ENCODE results near the gene ROM1. TPM values are rescaled to one million over a fixed set of nuclear protein-coding genes. Genes with fewer than 3 reads are reported as not detected.

Gene ROM1
- total RNA-seq, 4 donors from 2014 or later = 5.3 to 5.6 TPM; not detected in 2

GRCh38 chr11:62605467-62605866 lies 7.6 kb upstream of the ROM1 start:
- Histone ChIP-seq H3K9me3 (no peaks in the 10 kb centered on the region), H3K36me3 (no peaks in the 10 kb centered on the region), H3K27ac (no peak overlapping the region), H3K27me3 (no peaks in the 10 kb centered on the region), H3K4me3 (no peak overlapping the region), H3K4me1 (peaks cover 0 to 29% (median 14%) of the 10 kb centered on the region in 4 donors)
- in situ Hi-C loops (cut with MboI; ENCODE audit: low pct_ligation_motif_present in 1 of 4, low pct_unique_long_range_greater_than_20kb in 1 of 4, low sequenced_read_pairs in 3 of 4) = no loop called here
- TF ChIP-seq POLR2A (IDR thresholded peaks at IDR 0.05) (no peak), POLR2AphosphoS5 (IDR thresholded peaks at IDR 0.05) (no peak), EP300 (IDR thresholded peaks at IDR 0.05; ENCODE audit: low read depth) (no peak), CTCF (IDR thresholded peaks at IDR 0.05) (no peak)
- intact Hi-C loops (cut with DNase I; ENCODE audit: low total_unique reads) = no loop called here
- DNase-seq = no peak
- 84 to 100% methylated on average over 1 to 5 of the region's 6 CpGs for WGBS, 2 donors (ENCODE audit: low coverage in 1 of 2)

GRCh38 chr11:62605902-62606301 lies 7.2 kb upstream of the ROM1 start:
- Histone ChIP-seq H3K9me3 (no peaks in the 10 kb centered on the region), H3K4me1 (peaks cover 3 to 30% (median 13%) of the 10 kb centered on the region in 4 donors), H3K27ac (no peak overlapping the region), H3K4me3 (no peak overlapping the region), H3K36me3 (no peaks in the 10 kb centered on the region), H3K27me3 (no peaks in the 10 kb centered on the region)
- WGBS, 2 donors (ENCODE audit: low coverage in 1 of 2) = 92% methylated on average over 15 of the region's 15 CpGs; no CpG with 5 or more reads in 1 of the 2 donors
- intact Hi-C loops (cut with DNase I; ENCODE audit: low total_unique reads) (no loop called here), in situ Hi-C loops (cut with MboI; ENCODE audit: low pct_ligation_motif_present in 1 of 4, low pct_unique_long_range_greater_than_20kb in 1 of 4, low sequenced_read_pairs in 3 of 4) (no loop called here)
- DNase-seq = no peak
- TF ChIP-seq POLR2A (IDR thresholded peaks at IDR 0.05) (no peak), CTCF (IDR thresholded peaks at IDR 0.05) (no peak), POLR2AphosphoS5 (IDR thresholded peaks at IDR 0.05) (no peak), EP300 (IDR thresholded peaks at IDR 0.05; ENCODE audit: low read depth) (no peak)

- no peak for DNase-seq
- peaks cover 11 to 30% (median 17%) of the 10 kb centered on the region in 4 donors for H3K4me1 ChIP-seq
- in situ Hi-C loops (cut with MboI; ENCODE audit: low pct_ligation_motif_present in 1 of 4, low pct_unique_long_range_greater_than_20kb in 1 of 4, low sequenced_read_pairs in 3 of 4) (no loop called here), intact Hi-C loops (cut with DNase I; ENCODE audit: low total_unique reads) (no loop called here)
- no peak overlapping the region for H3K27ac ChIP-seq
- no peaks in the 10 kb centered on the region for H3K9me3 ChIP-seq
- no peaks in the 10 kb centered on the region for H3K27me3 ChIP-seq
- TF ChIP-seq POLR2A (IDR thresholded peaks at IDR 0.05) (no peak), POLR2AphosphoS5 (IDR thresholded peaks at IDR 0.05) (no peak), EP300 (IDR thresholded peaks at IDR 0.05; ENCODE audit: low read depth) (no peak), CTCF (IDR thresholded peaks at IDR 0.05) (no peak)
- H3K36me3 ChIP-seq = no peaks in the 10 kb centered on the region
- 78 to 80% methylated on average over 4 of the region's 4 CpGs for WGBS, 2 donors (ENCODE audit: low coverage in 1 of 2)
- no peak overlapping the region for H3K4me3 ChIP-seq
Observed at GRCh38 chr11:62607714-62608113, 5.3 kb upstream of the ROM1 start.

- DNase-seq = no peak
- no peak overlapping the region for H3K4me3 ChIP-seq
- no peaks in the 10 kb centered on the region for H3K27me3 ChIP-seq
- WGBS, 2 donors (ENCODE audit: low coverage in 1 of 2) = 88% methylated on average over 12 of the region's 12 CpGs; no CpG with 5 or more reads in 1 of the 2 donors
- H3K36me3 ChIP-seq = no peaks in the 10 kb centered on the region
- intact Hi-C loops (cut with DNase I; ENCODE audit: low total_unique reads) = no loop called here
- in situ Hi-C loops (cut with MboI; ENCODE audit: low pct_ligation_motif_present in 1 of 4, low pct_unique_long_range_greater_than_20kb in 1 of 4, low sequenced_read_pairs in 3 of 4) = no loop called here
- peaks cover 16 to 28% (median 20%) of the 10 kb centered on the region in 4 donors for H3K4me1 ChIP-seq
- no peaks in the 10 kb centered on the region for H3K9me3 ChIP-seq
- no peak for TF ChIP-seq POLR2A (IDR thresholded peaks at IDR 0.05)
- TF ChIP-seq POLR2AphosphoS5 (IDR thresholded peaks at IDR 0.05) = no peak
- no peak for TF ChIP-seq EP300 (IDR thresholded peaks at IDR 0.05; ENCODE audit: low read depth)
- no peak for TF ChIP-seq CTCF (IDR thresholded peaks at IDR 0.05)
- no peak overlapping the region for H3K27ac ChIP-seq
Observed at GRCh38 chr11:62608776-62609175, 4.3 kb upstream of the ROM1 start.
